Activated T-helper 9 cell treated with anti-CD3 and anti-CD28 coated beads, Interleukin-2, amount 50 U/mL, for 16 hours (primary cell): ENCODE results near the gene SAPCD2.
A peak's percentile ranks its signal among the peaks of the same experiment; 100 is the strongest.
"Not testable (repeated sequence)": the region's sequence is repeated elsewhere in the genome, so short reads cannot be mapped to it uniquely, and the experiment has no call there.

Experiments used
- DNase-seq: peaks from one replicate; pipeline ENCODE4 v3.0.0-alpha.2; 2020; ENCODE audit warnings: low read depth

The SAPCD2 gene, protein sequence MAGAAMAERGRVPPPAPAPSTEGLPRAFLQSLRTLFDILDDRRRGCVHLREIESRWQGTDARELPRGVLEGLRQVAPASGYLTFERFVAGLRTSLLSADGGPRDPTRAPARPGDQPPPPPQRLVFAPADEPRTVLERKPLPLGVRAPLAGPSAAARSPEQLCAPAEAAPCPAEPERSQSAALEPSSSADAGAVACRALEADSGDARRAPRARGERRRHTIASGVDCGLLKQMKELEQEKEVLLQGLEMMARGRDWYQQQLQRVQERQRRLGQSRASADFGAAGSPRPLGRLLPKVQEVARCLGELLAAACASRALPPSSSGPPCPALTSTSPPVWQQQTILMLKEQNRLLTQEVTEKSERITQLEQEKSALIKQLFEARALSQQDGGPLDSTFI

DNA sequence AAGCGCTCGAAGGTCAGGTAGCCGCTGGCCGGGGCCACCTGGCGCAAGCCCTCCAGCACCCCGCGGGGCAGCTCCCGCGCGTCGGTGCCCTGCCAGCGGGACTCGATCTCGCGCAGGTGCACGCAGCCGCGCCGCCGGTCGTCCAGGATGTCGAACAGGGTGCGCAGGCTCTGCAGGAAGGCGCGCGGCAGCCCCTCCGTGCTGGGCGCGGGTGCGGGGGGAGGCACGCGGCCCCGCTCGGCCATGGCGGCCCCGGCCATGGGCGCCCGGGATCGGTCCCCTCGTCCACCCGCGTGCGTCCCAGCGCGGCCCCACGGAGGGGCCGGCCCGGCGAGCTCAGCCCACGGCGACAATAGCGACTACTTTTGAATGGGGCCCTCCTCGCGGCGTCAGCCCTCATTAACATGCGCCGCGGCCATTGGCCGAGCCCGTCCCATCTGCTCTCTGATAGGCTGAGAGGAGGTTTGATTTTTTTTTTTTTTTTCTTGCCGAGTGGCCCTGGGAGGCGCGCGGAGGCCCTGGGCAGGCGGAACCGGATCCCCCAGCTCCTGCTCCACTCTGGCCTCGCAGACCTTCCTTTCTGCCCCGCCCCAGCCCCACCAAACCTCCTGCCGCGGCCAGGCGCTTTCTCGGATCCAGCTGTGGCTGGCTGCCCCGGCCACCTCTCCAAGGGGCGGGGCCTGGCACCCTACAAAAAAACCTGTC is at the start of gene SAPCD2:
Gene SAPCD2 (minus strand): TSS at position 357 of the 705 bp plus-strand sequence. CDS start 97 bp downstream, at position 260.
- DNase-seq, result peak; percentile 81

DNA sequence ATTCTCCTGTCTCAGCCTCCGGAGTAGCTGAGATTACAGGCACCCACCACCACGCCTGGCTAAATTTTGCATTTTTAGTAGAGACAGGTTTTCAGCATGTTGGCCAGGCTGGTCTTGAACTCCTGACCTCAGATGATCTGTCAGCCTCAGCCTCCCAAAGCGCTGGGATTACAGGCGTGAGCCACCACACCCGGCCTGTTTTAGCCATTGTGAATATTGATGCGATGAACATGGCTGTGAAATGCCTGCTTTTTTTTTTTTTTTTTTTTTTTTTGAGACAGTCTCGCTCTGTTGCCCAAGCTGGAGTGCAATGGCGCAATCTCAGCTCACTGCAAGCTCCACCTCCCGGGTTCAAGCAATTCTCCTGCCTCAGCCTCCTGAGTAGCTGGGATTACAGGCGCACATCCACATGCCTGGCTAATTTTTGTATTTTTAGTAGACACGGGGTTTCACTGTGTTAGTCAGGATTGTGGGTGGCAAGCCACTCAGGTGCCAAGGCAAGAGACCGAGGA is 47.8 kb upstream of the SAPCD2 start:
- DNase-seq, result not testable (repeated sequence)

DNA sequence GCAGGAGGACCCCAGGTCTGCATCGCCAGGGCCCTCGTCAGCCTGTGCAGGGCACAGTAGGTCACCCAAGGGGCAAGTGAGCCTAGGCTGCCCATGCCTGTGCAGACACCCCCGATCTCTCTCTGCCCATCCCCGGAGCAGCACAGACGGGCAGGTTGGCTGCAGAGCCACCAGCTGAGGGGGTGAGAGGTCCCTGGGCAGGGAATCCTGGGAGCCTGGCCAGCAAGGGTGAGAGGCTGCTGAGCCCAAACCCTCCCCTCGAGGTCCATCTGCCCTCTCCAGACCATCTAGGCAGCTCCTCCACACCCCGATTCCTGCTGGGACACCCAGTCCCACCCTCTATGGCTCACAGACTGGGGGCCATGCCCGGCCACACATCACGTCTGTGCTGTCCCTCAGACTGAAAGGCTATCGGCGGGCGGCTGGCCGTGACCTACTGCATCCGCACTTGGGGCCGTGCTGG is 46.9 kb upstream of the SAPCD2 start:
- no peak for DNase-seq

DNA sequence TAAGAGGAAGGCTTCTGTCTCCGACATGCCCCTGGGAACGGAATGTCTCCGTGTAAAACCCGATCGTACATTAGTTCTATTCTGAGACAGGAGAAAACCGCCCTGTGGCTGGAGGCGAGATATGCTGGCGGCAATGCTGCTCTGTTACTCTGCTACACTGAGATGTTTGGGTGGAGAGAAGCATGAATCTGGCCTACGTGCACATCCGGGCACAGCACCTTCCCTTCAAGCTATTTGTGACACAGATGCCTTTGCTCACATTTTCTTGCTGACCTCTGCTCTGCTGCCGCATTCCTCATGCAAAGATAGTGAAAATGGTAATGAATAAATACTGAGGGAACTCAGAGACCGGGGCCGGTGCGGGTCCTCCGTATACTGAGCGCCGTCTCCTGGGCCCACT is 46.4 kb upstream of the SAPCD2 start:
- DNase-seq, result no peak

DNA sequence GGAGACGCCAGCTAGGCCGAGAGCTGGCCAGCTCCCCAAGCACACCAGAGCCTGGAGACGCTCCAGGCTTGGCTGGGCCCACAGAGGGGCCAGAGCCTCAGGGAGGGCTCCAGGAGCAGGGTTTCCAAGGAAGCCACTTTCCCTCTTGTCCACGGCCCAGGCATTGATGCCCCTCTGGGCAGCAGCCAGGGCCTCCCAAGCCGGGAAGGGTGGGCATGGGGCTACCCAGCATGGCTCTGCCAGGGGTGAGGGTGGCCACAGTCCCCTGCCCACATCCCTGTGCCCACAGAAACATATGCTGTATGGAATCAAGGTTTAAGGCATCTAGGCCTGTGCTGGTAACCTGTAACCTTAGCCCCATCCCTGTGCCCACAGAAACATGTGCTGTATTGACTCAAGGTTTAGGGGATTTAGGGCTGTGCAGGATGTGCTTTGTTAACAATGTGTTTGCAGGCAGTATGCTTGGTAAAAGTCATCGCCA is 45.7 kb upstream of the SAPCD2 start:
- no peak for DNase-seq

DNA sequence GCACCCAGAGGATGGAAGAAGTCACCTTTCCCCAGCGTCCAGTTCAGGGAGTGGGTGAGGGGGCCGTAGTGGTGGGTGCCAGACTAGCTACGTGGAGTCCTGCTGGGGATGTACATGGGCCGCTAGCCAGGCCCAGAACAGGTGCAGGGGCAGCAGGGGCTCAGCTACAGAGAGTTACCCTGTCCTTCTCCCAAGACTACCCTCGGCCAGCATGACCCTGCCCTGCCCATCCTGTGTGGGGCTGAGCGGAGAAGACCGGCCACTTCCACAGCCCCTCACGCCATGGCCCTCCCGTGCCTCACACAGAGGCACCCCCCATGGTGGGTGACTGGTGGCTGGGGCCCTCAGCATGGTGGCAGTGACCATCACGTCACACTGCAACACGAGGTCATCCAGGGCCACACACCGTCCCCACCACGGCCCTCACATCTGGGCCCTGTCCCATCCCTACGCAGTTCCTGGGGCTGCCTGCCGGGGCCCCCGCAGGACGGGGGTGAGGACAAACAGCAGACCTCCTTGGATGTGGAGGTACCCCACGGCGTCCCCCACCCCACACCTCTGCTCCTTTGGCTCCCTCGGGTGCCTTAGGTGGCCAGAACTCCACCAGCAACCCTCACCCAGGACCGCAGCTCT is 45.2 kb upstream of the SAPCD2 start:
- DNase-seq, result no peak

DNA sequence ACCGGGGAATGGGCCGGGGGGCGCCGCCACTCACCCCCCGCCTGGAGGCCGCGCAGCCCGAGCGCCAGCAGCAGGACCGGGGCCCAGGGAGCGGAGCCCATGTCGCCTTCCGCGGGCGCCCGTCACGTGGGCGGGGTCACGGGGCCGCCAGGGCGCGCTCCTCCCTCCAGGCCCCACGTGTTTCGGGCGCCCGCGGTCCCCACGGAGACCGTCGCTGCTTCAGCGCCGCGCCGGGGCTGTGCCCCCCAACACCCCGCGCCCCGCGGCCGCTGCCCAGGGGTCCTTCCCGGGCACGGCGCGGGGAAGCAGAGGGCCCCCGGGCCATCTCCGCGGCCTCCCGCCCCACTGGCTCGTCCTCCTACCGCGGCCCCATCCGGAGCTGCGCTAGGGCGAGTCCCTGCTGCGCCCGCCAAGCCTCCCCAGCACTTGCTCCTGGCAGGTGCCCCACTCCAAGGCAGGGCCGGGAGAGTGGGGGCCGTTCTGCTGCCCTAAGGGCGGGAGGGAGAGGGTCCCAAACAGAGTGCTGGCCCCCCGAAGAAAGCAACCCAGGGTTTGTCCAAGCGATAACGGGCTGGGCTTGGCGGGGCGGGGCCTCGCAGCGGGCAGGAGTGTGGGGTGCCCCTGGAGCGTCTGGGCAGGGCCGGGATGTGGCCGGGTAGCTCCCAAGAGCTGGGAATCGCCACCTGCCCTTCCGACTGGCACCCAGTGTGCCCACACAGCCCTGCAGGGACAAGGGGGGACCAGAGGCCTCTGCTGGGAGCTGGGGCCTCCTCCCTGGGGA is 44.4 kb upstream of the SAPCD2 start, which contains the start of gene DPP7:
Gene DPP7 (minus strand): TSS at position 121 of the 781 bp plus-strand sequence. CDS start 20 bp downstream, at position 101.
- peak; percentile 72 for DNase-seq

DNA sequence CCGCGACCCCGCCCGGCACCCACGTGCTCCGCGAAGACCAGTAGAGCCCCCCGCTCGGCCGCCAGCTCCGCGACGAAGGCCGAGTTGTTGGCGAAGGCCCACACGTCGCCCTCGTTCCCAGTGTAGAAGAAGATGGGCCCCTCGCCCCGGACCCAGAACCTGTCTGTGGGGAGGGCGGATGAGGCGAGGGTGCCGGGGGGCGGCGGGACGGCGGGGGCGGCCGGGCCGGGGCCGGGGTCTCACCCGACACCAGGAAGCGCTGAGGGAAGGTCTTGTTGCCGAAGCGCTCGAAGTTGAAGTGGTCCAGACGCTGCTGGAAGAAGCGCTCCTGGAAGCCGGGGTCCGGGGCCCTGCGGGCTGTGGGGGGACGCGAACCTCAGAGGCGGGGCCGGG is 43.9 kb upstream of the SAPCD2 start:
- no peak for DNase-seq

DNA sequence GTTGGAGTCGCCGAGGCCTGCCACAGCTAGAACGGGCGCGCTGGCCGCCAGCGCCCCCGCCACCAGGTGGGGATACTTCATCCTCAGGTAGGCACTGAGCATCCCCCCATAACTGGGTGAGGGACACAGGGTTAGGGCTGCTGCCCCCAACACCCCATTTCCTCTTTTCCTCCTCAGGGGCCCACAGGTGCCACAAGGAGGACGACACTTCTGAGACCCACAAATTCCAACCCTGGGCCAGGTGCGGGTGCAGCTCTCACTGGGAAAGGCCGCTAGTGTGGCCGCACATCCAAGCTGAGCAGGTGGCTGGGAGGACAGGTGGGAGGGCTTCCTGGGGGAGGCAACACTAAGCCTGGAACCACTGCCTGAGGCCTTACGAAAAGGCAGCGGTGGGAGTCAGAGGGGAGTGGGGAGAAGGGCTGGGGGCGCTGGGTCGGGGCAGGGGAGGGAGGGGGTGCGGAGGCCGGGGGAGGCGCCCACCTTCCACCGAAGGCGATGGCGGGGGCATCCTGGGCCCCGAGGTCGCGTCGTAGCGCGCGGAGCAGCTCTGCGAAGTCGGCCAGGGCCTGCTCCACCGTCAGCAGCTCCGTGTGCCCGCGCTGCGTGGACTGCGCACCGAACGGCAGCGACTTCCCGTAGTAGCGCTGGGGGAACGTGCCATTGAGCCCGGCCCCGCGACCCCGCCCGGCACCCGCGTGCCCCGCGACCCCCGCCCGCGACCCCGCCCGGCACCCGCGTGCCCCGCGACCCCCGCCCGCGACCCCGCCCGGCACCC is 43.2 kb upstream of the SAPCD2 start:
- peak; percentile 24 for DNase-seq

DNA sequence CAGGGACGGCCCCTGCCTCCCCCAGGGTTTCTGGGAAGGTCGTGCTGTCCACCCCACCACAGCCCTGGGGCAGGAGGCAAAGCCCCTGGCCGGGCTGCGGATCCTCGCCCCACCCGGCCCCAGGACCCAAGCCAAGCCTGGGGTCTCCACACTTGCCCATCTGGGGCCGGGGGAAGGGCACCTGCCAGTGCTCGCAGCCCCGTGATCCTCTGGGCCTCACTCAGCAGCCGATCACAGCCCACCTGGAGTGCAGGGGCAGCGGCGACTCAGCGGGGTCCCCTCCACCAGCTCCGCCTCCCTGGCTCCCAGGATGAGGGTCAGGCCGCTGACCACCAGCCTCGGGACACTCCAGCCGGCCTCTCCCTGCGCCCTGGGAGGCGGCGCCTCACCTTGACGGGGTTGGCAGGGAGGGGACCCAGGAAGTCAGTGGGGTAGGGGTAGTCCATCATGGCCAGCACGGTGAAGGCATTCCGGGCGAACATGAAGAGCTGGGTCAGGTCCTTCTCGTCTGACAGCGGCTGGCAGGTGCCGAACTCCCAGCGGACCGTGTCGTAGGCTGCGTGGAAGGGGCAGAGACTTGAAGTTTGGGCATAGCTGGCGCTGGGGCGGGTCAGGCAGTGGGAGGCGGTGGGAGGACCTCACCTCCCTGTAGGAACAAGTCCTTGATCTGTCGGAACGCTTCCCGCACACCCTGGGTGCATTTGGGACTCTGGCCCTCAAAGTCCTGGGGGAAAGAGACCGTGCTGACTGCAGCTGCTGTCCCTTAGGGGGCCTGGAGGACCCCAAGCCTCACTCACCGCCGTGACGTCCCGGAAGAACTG is 42.4 kb upstream of the SAPCD2 start:
- no peak for DNase-seq

DNA sequence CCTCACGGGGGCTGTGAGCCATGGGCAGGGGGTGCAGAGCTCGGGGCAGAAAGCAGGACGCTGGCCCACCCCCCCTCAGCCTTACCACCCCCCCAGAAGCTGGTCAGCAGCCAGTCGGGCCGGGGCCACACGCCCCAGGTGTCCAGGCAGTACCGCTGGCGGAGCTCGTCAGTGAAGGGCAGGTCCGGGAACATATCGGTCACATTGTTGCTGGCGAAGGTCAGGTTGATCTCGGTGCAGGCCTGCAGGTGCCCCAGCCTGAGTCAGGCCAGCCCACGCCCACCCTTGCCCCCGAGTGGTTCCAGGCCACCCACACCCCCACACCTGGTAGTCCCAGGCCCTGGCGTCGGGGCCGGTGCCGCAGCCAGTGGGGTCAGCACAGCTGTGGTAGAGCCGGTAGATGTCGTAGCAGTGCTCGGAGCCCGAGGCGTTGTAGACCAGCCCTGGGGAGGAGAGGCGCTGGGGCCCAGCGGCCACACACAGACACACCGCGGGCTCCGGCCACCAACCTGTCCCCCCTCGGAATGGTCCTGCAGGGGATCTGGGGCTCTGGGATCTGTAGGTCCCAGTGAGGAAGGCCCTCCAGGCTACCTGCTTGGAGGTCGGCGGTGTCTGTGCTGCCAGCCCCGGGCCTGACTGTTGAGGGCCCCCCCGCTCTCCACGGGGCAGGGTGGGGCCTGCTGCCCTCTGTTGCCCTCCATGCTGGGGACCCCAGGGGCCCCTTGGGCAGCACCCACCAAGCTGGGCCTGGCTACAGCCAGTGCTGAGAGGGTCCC is 41.6 kb upstream of the SAPCD2 start:
- DNase-seq, result no peak

DNA sequence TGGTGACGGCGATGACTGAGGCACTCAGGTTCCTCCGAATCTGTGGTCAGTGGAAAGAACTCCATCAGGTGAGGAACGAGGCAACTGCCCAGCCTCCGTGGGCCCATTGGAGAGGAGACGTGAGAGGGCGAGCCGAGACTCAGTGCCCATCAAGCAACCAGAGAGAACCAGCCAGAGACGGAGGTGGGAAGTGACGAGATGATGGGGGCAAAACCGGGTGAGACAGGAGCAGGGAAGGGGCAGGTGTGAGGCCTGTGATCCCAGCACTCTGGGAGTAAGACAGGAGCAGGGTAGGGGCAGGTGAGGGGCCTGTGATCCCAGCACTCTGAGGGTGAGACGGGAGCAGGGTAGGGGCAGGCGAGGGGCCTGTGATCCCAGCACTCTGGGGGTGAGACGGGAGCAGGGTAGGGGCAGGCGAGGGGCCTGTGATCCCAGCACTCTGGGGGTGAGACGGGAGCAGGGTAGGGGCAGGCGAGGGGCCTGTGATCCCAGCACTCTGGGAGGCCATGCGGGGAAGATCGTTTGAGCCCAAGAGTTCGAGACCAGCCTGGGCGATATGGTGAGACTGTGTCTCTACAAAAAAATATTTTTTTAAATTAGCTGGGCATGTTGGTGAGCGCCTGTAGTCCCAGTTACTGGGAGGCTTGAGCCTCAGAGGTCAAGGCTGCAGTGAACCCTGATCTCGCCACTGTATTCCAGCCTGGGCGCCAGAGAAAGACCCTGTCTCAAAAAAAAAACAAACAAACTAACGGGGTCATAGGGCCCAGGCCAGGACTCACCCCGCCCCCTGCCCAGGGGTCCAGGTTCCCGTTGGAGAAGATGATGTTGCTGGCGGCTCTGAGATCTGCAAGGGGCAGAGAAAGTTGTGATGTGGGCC is 40.8 kb upstream of the SAPCD2 start:
- DNase-seq, result no peak

DNA sequence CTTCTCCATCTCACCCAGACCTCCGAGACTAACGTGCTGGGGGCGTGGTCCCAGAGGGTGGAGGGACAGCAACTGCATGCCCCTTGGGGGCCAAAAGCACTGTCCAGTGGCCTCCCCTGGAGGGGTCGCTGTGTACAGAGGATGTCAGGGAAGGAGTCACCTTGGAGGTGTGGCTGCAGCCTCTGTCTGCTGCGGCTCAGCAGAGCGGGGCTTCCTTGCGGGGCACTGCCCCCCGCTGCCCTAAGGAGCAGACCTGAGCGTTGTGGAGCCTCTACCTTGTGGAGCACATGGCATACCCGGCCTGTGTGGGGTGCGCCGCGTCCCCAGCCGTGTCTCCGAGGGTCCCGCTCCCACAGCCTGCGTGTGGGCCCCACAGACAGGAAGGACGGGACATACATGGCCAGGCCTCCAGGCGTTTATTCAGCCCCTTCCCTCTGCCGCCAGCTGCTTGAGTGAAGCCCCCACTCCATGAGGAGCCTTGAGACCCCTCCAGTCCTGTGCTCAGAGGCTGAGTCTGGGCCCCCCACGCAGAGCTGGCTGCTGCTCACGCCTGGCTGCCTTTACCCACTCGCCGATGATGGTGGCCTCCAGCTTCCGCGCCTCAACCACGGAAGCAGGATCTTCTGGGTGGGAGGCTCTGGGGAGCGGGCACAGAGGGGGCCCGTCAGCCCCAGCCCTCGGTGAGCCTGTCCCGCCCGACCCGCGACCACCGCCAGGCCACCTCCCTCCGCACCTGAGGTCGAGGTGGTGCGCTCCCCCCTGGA is 40.0 kb upstream of the SAPCD2 start:
- DNase-seq, result no peak

DNA sequence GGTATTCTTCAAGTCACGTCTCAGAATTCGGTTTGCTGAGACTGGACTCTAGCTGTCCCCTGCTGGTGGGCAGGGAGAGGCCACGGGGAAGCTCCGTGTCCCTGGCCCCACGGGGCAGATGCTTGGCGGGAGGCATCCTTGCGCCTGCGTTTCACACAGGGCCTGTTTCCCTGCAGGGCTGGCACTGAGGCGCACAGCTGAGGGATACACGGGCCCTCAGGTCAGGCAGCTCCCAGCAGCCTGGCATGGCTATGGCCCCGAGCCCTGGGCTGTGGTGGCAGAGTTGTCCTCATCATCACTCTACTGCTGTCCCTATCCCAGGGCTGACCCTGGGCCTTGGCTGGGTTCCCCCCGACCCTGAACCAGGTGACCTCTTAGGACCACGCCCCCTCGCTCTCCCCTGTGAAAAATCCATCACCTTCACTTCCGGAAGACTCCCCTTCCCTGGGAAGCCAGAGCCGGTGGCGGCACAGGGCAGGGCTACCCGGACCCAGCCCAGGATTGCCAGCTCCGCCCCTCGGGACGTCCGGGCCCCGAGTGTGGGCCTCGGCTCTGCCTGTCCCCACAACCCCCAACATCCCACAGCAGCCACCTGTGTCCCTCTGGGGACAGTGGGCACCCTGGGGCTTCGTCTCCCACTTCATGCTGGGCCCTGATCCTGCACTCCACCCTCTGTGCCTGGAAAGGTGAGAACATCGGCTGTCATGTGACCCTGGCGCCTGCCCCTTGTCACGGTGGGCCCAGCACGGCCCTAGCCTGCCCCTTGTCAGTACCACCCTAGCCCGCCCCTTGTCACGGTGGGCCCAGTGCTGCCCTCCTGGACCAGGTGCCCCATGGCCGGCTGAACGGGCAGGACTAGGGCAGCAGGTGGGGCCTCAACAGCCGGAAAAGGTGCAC is 39.1 kb upstream of the SAPCD2 start:
- DNase-seq, result no peak

DNA sequence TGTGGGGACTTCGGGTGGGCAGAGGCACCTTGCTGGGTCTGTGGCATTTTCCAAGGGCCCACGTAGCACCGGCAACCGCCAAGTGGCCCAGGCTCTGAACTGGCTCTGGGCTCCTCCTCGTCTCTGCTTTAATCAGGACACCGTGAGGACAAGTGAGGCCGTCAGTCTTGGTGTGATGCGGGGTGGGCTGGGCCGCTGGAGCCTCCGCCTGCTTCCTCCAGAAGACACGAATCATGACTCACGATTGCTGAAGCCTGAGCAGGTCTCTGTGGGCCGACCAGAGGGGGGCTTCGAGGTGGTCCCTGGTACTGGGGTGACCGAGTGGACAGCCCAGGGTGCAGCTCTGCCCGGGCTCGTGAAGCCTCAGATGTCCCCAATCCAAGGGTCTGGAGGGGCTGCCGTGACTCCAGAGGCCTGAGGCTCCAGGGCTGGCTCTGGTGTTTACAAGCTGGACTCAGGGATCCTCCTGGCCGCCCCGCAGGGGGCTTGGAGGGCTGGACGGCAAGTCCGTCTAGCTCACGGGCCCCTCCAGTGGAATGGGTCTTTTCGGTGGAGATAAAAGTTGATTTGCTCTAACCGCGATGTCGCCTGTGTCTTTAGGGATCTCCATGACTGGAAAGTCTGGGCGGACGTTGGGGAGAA is 38.4 kb upstream of the SAPCD2 start:
- DNase-seq, result no peak

DNA sequence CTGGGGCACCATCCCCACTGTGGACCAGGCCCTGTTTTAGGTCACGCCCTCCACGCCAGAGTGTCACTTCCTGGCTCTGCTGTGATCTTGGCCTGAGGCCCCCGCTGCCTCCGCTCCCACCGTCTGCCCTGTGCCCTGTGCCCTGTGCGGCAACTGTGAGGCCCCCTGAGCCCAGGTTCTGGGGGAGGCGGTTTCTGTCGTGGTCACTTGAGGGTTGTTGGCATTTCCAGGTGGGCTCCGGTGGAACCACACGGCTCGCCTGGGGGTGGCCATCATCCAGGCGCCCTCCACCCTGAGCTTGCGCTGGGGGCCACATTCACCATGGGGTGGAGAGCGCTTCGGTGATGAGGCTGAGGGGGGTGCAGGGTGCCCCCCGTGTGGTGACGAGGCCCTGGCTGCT is 37.6 kb upstream of the SAPCD2 start:
- no peak for DNase-seq
